Neural progenitor cell (in vitro differentiated cells): ENCODE data around the gene S100A7A.

Experiments used
- CTCF ChIP-seq: fragments of 200-600 bp; sonication (generic); IDR thresholded peaks from 2 replicates; pipeline ENCODE4 v1.5.1; 2017; ENCODE audit warnings: antibody characterized with exemption, mild to moderate bottlenecking
- EZH2 ChIP-seq: fragments of 200-600 bp; sonication (generic); IDR thresholded peaks from 2 replicates; pipeline ENCODE4 v1.6.1; 2017; ENCODE audit warnings: antibody characterized with exemption, mild to moderate bottlenecking, moderate library complexity

DNA sequence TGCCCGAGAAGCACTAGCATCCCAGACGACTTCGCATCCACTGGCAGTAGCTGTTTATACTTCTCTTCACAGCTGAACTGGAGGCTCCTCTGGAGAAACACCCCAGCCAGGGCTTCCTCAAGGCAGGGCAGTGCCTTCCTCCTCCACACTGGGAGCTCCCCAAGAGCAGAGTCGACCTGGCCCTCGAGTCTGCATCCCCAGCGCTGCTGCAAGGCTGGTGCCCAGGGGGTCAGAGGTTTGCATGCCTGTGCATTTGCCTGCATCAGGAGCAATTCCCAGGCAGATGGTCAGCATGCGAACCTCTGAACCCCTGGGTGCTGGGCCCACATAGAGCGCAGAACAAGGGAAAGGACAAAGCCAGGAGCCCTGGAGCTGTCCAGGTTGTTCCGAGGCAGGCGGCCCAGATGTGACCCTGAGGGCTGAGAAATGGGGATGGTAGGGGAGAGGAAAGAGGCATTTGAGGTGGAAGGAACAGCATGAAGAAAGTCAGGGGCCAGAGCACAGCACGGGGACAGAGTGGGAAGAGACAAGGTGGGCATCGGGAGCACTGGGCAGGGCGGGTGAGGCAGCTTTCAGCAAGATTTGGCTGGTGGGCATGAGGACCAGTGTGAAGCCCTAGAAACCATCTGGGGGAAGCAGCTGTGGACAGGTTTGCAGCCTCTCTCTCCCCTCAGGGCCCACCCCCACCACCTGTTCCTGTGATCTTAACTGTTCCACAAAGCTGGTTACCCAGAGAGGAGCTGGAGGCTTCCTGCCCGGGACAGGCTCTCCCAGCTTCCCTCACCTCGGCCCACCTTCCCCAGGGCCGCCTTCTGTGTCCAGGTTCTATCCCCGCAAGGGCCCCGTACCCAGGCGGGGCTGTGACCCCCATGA, 19.0 kb upstream of the S100A7A start:
- TF ChIP-seq CTCF (no peak), EZH2 (no peak)
